Stimulated activated CD8-positive, alpha-beta memory T cell treated with anti-CD3 and anti-CD28 coated beads, Interleukin-4, amount 100 ng/mL, for 1 hour (primary cell): ENCODE data around the gene TGFBR2.

Experiments
- DNase-seq, 2 donors: peaks; one replicate each; pipeline ENCODE4 v3.0.0-alpha.2; 2020; ENCODE audit warnings: low read depth in 2 of 2, low spot score in 1 of 2

The TGFBR2 gene

GRCh38 chr3:30711867-30712266 lies 105.5 kb downstream of the TGFBR2 start:
- no peak for DNase-seq

GRCh38 chr3:30712991-30713390 lies 106.6 kb downstream of the TGFBR2 start:
- no peak for DNase-seq

- DNase-seq, result no peak
Observed at GRCh38 chr3:30713885-30714503, 107.6 kb downstream of the TGFBR2 start.

GRCh38 chr3:30719536-30719935 lies 113.1 kb downstream of the TGFBR2 start:
- DNase-seq, result no peak

GRCh38 chr3:30720586-30721313 lies 114.3 kb downstream of the TGFBR2 start:
- DNase-seq, result no peak

- no peak for DNase-seq
Observed at GRCh38 chr3:30721314-30721634, 114.9 kb downstream of the TGFBR2 start.

- no peak for DNase-seq
Observed at GRCh38 chr3:30723211-30723610, 116.8 kb downstream of the TGFBR2 start.

GRCh38 chr3:30724863-30725262 lies 118.5 kb downstream of the TGFBR2 start:
- DNase-seq, result no peak

- DNase-seq, result no peak
Observed at GRCh38 chr3:30728143-30728542, 121.7 kb downstream of the TGFBR2 start.

- DNase-seq, result no peak
Observed at GRCh38 chr3:30729512-30729911, 123.1 kb downstream of the TGFBR2 start.

GRCh38 chr3:30729936-30730335 lies 123.5 kb downstream of the TGFBR2 start:
- DNase-seq, result no peak

- DNase-seq, result no peak
Observed at GRCh38 chr3:30730967-30731366, 124.6 kb downstream of the TGFBR2 start.

GRCh38 chr3:30733209-30733608 lies 126.8 kb downstream of the TGFBR2 start:
- no peak for DNase-seq

GRCh38 chr3:30733696-30734095 lies 127.3 kb downstream of the TGFBR2 start:
- no peak for DNase-seq

GRCh38 chr3:30737743-30738499 lies 131.5 kb downstream of the TGFBR2 start:
- no peak for DNase-seq

- no peak for DNase-seq
Observed at GRCh38 chr3:30738605-30739004, 132.2 kb downstream of the TGFBR2 start.

- no peak for DNase-seq
Observed at GRCh38 chr3:30741889-30742288, 135.5 kb downstream of the TGFBR2 start.

GRCh38 chr3:30742796-30743619 lies 136.6 kb downstream of the TGFBR2 start:
- DNase-seq, result no peak
